Stomach (tissue), 9 donors: ENCODE measurements around the gene KIAA1217. TPM values are rescaled to one million over a fixed set of nuclear protein-coding genes. Genes with fewer than 3 reads are reported as not detected.
"Not testable (repeated sequence)": the region's sequence is repeated elsewhere in the genome, so short reads cannot be mapped to it uniquely, and the experiment has no call there.

Source experiments
- DNase-seq, 2 donors: peaks; one replicate each; pipeline versions ENCODE4 v3.0.0 to v3.0.0-alpha.2; 2013 to 2019
- H3K27ac ChIP-seq, 5 donors: fragments of 200-600 bp in 4 of 5; sonication (generic) in 4 of 5; one replicate each; pipeline ENCODE4 v1.5.1; 2013 to 2019; ENCODE audit warnings: mild to moderate bottlenecking in 1 of 5, moderate library complexity in 1 of 5
- H3K27me3 ChIP-seq, 3 donors: fragments of 200-600 bp; sonication (generic); one replicate each; pipeline ENCODE4 v1.5.1; 2017 to 2019; ENCODE audit warnings: mixed run types in 1 of 3
- H3K36me3 ChIP-seq, 4 donors: fragments of 200-600 bp; sonication (generic); 1 replicate in 3 of 4; 2 replicates in 1 of 4; pipeline ENCODE4 v1.5.1; 2016 to 2019
- H3K4me1 ChIP-seq, 4 donors: fragments of 200-600 bp; sonication (generic); one replicate each; pipeline ENCODE4 v1.5.1; 2016 to 2019
- H3K4me3 ChIP-seq, 4 donors: fragments of 200-600 bp; sonication (generic) in 3 of 4; one replicate each; pipeline ENCODE4 v1.5.1; 2016 to 2019; ENCODE audit warnings: mild to moderate bottlenecking in 1 of 4
- H3K9me3 ChIP-seq, 4 donors: fragments of 200-600 bp; sonication (generic); one replicate each; pipeline ENCODE4 v1.5.1; 2016 to 2019
- EP300 ChIP-seq: sonication (generic); formaldehyde crosslinking; IDR thresholded peaks from one replicate; pipeline ENCODE4 v1.6.1; 2017; ENCODE audit warnings: antibody characterized with exemption
- POLR2A ChIP-seq, 4 donors: fragments of 450-650 bp; IDR thresholded peaks; one replicate each; pipeline ENCODE4 v1.6.1; 2016; ENCODE audit warnings: antibody characterized with exemption in 4 of 4, control low read depth in 2 of 4, mild to moderate bottlenecking in 1 of 4, moderate library complexity in 1 of 4
- POLR2AphosphoS5 ChIP-seq, 3 donors: sonication (generic); formaldehyde crosslinking; IDR thresholded peaks; one replicate each; pipeline ENCODE4 v1.6.1; 2016; ENCODE audit warnings: antibody characterized with exemption in 3 of 3
- WGBS, 5 donors: extraction: QIAGEN DNeasy Blood & Tissue Kit in 3 of 5; methylation state at CpG; one replicate each; pipeline versions ENCODE4 v1.1.5 to v1.1.7; 2013 to 2018; 5-methylcytosine and 5-hydroxymethylcytosine counted together
- intact Hi-C: fragments of 100-400 bp; cut with DNase I; formaldehyde crosslinking; loops from one replicate; pipeline ENCODE4 v1.15.1; 2023; ENCODE audit warnings: low total_unique reads
- polyA plus RNA-seq, 3 donors: library from polyadenylated mRNA; stranded (reverse); fragments of 200-250 nt; gene quantifications; one replicate each; pipeline ENCODE4 v1.2.3, GENCODE V29; 2013
- total RNA-seq, 5 donors: library from RNA; depleted of rRNA; stranded (reverse); fragments of >200 nt; gene quantifications; one replicate each; pipeline versions ENCODE4 v1.1.0 to v1.2.3, GENCODE V29; 2014 to 2016
- TF ChIP-seq, protein P1 (sequence below), 7 experiments: fragments of 450-650 bp in 4 of 7; fragments of 200-600 bp in 3 of 7; sonication (generic) in 3 of 7; IDR thresholded peaks; one replicate each; pipeline ENCODE4 v1.5.1; 2016 to 2019; ENCODE audit warnings: antibody characterized with exemption in 7 of 7, control low read depth in 2 of 7, mild to moderate bottlenecking in 1 of 7
- donor health status: healthy with polysubstance abuse.
- donor health status: Bipolar disorder and iron deficiency.
- donor health status: healthy.

KIAA1217 gene
- total and polyA plus RNA-seq, 8 donors, result 6.2 to 112 (median 24.6) TPM

DNA sequence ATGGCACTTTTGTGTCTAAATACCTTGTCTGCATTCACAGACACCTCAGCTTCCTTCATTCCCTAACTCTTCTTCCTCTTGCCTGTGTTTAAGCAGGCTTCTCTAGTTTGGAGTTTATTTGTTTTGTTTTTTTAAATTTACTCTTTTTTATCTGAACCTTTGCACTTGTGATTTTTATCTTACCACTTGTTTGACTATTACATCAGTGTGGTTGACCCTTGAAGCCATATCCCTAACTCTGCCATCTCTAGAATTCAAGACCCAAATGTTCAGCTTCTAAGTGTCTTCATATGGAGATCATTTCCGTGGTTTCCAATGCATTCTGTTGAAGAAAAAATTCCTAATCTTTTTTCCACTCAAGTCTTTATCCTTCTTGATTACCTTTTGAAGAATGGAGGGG is 233.3 kb downstream of the KIAA1217 start:
- no peaks in the 10 kb centered on the region for H3K27me3 ChIP-seq

DNA sequence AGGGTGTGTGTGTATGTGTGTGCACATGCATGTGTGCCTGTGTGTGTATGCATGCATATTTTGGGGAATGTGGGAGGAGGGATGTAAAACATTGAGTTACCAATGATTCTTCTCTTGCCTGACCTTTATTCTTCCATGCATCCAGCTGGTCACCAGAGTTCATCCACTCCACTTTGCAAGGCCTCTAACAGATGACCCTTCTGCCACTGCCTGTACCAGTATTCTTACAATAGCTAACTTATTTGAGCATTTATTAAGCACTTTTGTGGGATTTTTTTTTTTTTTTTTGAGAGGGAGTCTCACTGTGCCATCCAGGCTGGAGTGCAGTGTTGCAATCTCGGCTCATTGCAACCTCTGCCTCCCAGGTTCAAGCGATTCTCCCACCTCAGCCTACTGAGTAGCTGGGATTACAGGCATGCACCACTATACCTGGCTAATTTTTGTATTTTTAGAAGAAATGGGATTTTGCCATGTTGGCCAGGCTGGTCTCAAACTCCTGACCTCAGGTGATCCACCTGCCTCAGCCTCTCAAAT is 233.8 kb downstream of the KIAA1217 start:
- intact Hi-C loops, H3K4me3 ChIP-seq, H3K27me3 ChIP-seq, H3K9me3 ChIP-seq, H3K27ac ChIP-seq, H3K36me3 ChIP-seq, DNase-seq, H3K4me1 ChIP-seq: not testable (repeated sequence)
- 89 to 100% (median 97%) methylated on average over 2 of the region's 2 CpGs for WGBS, 5 donors

More for the DNA sequence above, 233.3 kb downstream of the KIAA1217 start:
- intact Hi-C loops, result no loop called here
- H3K9me3 ChIP-seq, result no peaks in the 10 kb centered on the region
- no peaks in the 10 kb centered on the region for H3K36me3 ChIP-seq
- peaks cover 0 to 10% (median 2%) of the 10 kb centered on the region in 4 donors for H3K4me1 ChIP-seq
- no peak overlapping the region for H3K4me3 ChIP-seq
- no peak for TF ChIP-seq POLR2AphosphoS5 (IDR thresholded peaks at IDR 0.05)
- TF ChIP-seq EP300, result no peak
- TF ChIP-seq POLR2A (IDR thresholded peaks at IDR 0.05), result no peak
- TF ChIP-seq, protein P1, sequence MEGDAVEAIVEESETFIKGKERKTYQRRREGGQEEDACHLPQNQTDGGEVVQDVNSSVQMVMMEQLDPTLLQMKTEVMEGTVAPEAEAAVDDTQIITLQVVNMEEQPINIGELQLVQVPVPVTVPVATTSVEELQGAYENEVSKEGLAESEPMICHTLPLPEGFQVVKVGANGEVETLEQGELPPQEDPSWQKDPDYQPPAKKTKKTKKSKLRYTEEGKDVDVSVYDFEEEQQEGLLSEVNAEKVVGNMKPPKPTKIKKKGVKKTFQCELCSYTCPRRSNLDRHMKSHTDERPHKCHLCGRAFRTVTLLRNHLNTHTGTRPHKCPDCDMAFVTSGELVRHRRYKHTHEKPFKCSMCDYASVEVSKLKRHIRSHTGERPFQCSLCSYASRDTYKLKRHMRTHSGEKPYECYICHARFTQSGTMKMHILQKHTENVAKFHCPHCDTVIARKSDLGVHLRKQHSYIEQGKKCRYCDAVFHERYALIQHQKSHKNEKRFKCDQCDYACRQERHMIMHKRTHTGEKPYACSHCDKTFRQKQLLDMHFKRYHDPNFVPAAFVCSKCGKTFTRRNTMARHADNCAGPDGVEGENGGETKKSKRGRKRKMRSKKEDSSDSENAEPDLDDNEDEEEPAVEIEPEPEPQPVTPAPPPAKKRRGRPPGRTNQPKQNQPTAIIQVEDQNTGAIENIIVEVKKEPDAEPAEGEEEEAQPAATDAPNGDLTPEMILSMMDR (IDR thresholded peaks at IDR 0.05), result no peak
- no peak overlapping the region for H3K27ac ChIP-seq
- no peak for DNase-seq
- WGBS, 5 donors, result 45 to 83% (median 62%) methylated on average over 1 of the region's 1 CpG

DNA sequence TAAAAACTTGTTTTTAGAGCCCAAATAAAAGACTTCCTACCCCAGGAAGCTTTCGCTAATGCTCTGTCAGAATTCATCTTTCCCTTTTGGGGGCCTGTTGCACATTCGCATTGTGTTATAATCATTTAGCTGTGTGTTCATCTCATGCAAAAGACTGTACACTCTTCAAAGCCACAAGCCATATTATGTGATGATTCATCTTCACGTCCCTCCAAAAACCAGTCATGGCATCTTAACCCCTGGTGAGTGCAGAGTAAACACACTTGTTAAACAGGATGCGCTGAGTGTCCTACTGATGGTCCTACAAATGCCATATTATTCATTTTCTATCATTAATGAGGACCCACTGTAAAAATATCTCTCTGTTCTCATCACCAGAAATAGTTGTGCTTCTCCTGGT is 235.4 kb downstream of the KIAA1217 start:
- intact Hi-C loops, result no loop called here
- no peak overlapping the region for H3K27ac ChIP-seq
- peaks cover 0 to 24% (median 11%) of the 10 kb centered on the region in 4 donors for H3K4me1 ChIP-seq
- H3K27me3 ChIP-seq, result no peaks in the 10 kb centered on the region
- no peaks in the 10 kb centered on the region for H3K9me3 ChIP-seq
- no peak for DNase-seq
- H3K4me3 ChIP-seq, result no peak overlapping the region
- no peaks in the 10 kb centered on the region for H3K36me3 ChIP-seq
- TF ChIP-seq, protein P1 (IDR thresholded peaks at IDR 0.05), result no peak
- no peak for TF ChIP-seq EP300
- no peak for TF ChIP-seq POLR2A (IDR thresholded peaks at IDR 0.05)
- TF ChIP-seq POLR2AphosphoS5 (IDR thresholded peaks at IDR 0.05), result no peak
- 78 to 88% (median 86%) methylated on average over 4 of the region's 4 CpGs for WGBS, 5 donors

DNA sequence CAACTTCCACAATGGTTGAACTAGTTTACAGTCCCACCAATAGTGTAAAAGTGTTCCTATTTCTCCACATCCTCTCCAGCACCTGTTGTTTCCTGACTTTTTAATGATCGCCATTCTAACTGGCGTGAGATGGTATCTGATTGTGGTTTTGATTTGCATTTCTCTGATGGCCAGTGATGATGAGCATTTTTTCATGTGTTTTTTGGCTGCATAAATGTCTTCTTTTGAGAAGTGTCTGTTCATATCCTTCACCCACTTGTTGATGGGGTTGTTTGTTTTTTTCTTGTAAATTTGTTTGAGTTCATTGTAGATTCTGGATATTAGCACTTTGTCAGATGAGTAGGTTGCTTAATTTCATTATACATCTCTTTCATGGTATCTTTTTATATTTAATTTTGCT is 237.0 kb downstream of the KIAA1217 start:
- H3K27ac ChIP-seq, H3K27me3 ChIP-seq, DNase-seq, intact Hi-C loops, H3K9me3 ChIP-seq, H3K4me3 ChIP-seq, H3K36me3 ChIP-seq: not testable (repeated sequence)
- WGBS, 5 donors, result 86 to 100% (median 93%) methylated on average over 2 of the region's 2 CpGs
- peaks cover 0 to 34% (median 19%) of the 10 kb centered on the region in 4 donors for H3K4me1 ChIP-seq

DNA sequence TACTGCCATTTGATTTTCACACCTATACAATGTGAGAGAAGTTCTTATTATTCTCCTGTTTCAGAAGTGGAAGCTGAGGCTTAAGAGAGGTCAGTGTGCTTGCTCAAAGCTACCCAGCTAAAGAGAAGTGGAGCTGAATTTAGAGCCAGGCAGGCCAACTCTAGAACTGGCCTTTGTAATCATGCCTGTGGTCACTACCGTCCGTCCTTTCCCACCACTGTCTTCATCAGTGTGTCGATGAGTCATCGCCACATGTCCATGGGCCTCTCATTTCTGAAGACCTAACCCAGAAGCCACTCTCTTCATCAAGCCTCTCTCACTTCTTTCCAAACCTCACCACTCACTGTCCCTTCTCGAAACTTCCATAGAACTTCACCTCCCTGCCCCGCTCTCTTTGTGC is 237.8 kb downstream of the KIAA1217 start:
- no peak for DNase-seq
- Histone ChIP-seq H3K4me3 (no peak overlapping the region), H3K9me3 (no peaks in the 10 kb centered on the region), H3K27me3 (no peaks in the 10 kb centered on the region), H3K27ac (no peak overlapping the region), H3K36me3 (no peaks in the 10 kb centered on the region), H3K4me1 (peaks cover 0 to 36% (median 21%) of the 10 kb centered on the region in 4 donors)
- 71 to 90% (median 87%) methylated on average over 6 of the region's 6 CpGs for WGBS, 5 donors
- TF ChIP-seq EP300 (no peak), POLR2AphosphoS5 (IDR thresholded peaks at IDR 0.05) (no peak), POLR2A (IDR thresholded peaks at IDR 0.05) (no peak)
- TF ChIP-seq, protein P1 (IDR thresholded peaks at IDR 0.05), result no peak
- intact Hi-C loops, result no loop called here
